Measurements from ENCODE around the gene OR7D2.

DNA sequence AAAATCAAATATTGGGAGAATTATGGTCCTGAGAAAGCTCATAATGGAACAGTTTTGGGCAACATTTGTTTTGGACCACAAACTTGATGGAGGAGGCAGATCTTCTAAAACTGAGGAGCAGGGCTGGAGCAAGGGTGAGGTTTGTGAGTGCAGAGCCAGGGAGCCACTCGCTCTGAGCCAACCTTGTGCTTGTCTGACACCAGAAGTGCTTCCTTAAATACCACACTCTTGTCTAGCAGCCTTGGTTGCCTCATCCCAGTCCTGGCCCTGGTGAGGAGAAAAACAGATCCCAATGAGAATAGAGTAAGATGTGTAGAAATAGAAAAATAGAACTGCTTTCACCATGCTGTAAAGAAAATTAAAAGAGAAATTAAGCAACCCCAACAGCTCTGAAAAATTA is 31.9 kb upstream of the OR7D2 start:
- TF ChIP-seq, protein P1, sequence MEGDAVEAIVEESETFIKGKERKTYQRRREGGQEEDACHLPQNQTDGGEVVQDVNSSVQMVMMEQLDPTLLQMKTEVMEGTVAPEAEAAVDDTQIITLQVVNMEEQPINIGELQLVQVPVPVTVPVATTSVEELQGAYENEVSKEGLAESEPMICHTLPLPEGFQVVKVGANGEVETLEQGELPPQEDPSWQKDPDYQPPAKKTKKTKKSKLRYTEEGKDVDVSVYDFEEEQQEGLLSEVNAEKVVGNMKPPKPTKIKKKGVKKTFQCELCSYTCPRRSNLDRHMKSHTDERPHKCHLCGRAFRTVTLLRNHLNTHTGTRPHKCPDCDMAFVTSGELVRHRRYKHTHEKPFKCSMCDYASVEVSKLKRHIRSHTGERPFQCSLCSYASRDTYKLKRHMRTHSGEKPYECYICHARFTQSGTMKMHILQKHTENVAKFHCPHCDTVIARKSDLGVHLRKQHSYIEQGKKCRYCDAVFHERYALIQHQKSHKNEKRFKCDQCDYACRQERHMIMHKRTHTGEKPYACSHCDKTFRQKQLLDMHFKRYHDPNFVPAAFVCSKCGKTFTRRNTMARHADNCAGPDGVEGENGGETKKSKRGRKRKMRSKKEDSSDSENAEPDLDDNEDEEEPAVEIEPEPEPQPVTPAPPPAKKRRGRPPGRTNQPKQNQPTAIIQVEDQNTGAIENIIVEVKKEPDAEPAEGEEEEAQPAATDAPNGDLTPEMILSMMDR (IDR thresholded peaks at IDR 0.05) = no peak
- no peak for TF ChIP-seq POLR2AphosphoS5 (IDR thresholded peaks at IDR 0.05)

Measured in transverse colon (tissue), 4 donors.